Ovary (tissue), 3 donors: ENCODE results near the gene PIAS2.

Experiments used
- CTCF ChIP-seq, 3 donors: fragments of 450-650 bp in 2 of 3; fragments of 200-600 bp in 1 of 3; IDR thresholded peaks; one replicate each; pipeline versions ENCODE4 v1.5.1 to v1.8.0; 2016 to 2022; ENCODE audit warnings: antibody characterized with exemption in 3 of 3, mild to moderate bottlenecking in 1 of 3
- EP300 ChIP-seq: sonication (generic); formaldehyde crosslinking; IDR thresholded peaks from one replicate; pipeline ENCODE4 v1.6.1; 2017; ENCODE audit warnings: antibody characterized with exemption
- donor health status: DM: no; HTN: no; CAD: no.

- TF ChIP-seq EP300 (no peak), CTCF (IDR thresholded peaks at IDR 0.05) (no peak)
These were observed 29.5 kb upstream of the PIAS2 start for GRCh38 chr18:46946656-46947282.
